ENCODE measurements around the gene F7.

- no peak for TF ChIP-seq CTCF (conservative IDR thresholded peaks at IDR 0.05; ENCODE audit: low read depth, low read length)
- no peak for TF ChIP-seq EZH2 (IDR thresholded peaks at IDR 0.05; ENCODE audit: low read length, unreplicated experiment)
Measured at GRCh38 chr13:113150550-113151365, 45.2 kb downstream of the F7 start.

Measured in PC-3 (cell line).